ENCODE measurements around the gene CD160. TPM values are rescaled to one million over a fixed set of nuclear protein-coding genes. Genes with fewer than 3 reads are reported as not detected.

Gene CD160
- total RNA-seq, 1 experiment from 2014 or later, result not detected

DNA sequence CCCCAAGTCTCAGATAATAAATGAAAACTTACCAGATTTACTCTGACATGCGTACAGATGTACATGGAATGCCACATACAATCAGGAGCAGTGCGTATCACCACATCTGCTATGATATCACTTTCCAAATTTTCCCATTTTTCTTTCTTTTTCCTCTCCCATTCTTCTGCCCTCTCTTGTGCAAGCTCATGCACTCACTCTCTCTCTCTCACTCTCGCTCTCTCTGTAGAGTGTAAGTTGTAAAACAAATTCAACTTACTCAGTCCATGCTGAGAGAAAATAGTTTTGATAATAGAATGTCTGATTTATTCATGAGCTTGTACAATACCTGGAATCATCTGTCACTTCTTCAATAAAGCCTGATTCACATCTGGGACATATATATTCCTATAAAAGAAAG lies 69.3 kb downstream of the CD160 start:
- Mint-ChIP-seq H3K9me3 (no peaks in the 10 kb centered on the region), H3K27me3 (ENCODE audit: low read depth) (no peaks in the 10 kb centered on the region), H3K4me3 (no peak overlapping the region), H3K4me1 (peaks cover 3 to 14% of the 10 kb centered on the region in 2 experiments; a peak in 2 of 4 replicates), H3K36me3 (ENCODE audit: insufficient read depth in 1 of 3, low read depth in 3 of 3) (peaks cover 0 to 17% (median 9%) of the 10 kb centered on the region in 3 experiments; a peak in 5 of 7 replicates), H3K27ac (no peak overlapping the region)
- Histone ChIP-seq H4K91ac (ENCODE audit: insufficient read length, low read depth, low read length) (no peak overlapping the region), H4K20me1 (ENCODE audit: control insufficient read depth, insufficient read depth, insufficient read length) (no peaks in the 10 kb centered on the region), H3K14ac (ENCODE audit: insufficient read depth, low read length) (no peak overlapping the region), H3K79me2 (ENCODE audit: insufficient read depth, low read length) (no peaks in the 10 kb centered on the region), H2BK5ac (ENCODE audit: insufficient read length, low read length) (no peak overlapping the region), H2BK15ac (ENCODE audit: low read depth, low read length) (no peak overlapping the region), H3T11ph (ENCODE audit: low read length) (no peak overlapping the region), H3K18ac (ENCODE audit: insufficient read length, low read depth, low read length) (no peak overlapping the region), H2BK12ac (ENCODE audit: insufficient read length, low read depth, low read length) (no peak overlapping the region), H3K56ac (ENCODE audit: insufficient read length, low read depth, low read length) (no peak overlapping the region), H4K8ac (replicated peaks; ENCODE audit: insufficient read length, low read depth, low read length) (no peak overlapping the region), H3K23me2 (ENCODE audit: insufficient read length, low read depth, low read length, poor library complexity, severe bottlenecking) (no peaks in the 10 kb centered on the region), H3K4me1 (ENCODE audit: insufficient read depth, low read length) (no peaks in the 10 kb centered on the region), H3K27ac (ENCODE audit: insufficient read length, low read depth, low read length) (no peak overlapping the region), H3K9ac (ENCODE audit: extremely low read depth, insufficient read length, low read length) (no peak overlapping the region), H2BK120ac (ENCODE audit: low read depth, low read length, poor library complexity, severe bottlenecking) (no peak overlapping the region), H2AFZ (ENCODE audit: low read length) (no peak overlapping the region), H3K4ac (ENCODE audit: low read depth, low read length) (no peak overlapping the region), H3K9me3 (ENCODE audit: control insufficient read depth, low read depth, low read length) (no peaks in the 10 kb centered on the region), H2BK20ac (ENCODE audit: low read depth, low read length, poor library complexity, severe bottlenecking) (no peak overlapping the region), H3K27me3 (ENCODE audit: insufficient read depth, low read length) (no peaks in the 10 kb centered on the region), H3K4me2 (ENCODE audit: insufficient read depth, insufficient read length, low read length) (no peak overlapping the region), H3K79me1 (ENCODE audit: insufficient read depth, low read depth, low read length, poor library complexity, severe bottlenecking) (no peaks in the 10 kb centered on the region), H4K5ac (ENCODE audit: insufficient read length, low read depth, low read length) (no peak overlapping the region), H3K23ac (ENCODE audit: insufficient read length, low read depth, low read length) (no peak overlapping the region), H2AK5ac (ENCODE audit: insufficient read length, low read length) (no peak overlapping the region)
- DNase-seq, result no peak
- TF ChIP-seq, protein P1, sequence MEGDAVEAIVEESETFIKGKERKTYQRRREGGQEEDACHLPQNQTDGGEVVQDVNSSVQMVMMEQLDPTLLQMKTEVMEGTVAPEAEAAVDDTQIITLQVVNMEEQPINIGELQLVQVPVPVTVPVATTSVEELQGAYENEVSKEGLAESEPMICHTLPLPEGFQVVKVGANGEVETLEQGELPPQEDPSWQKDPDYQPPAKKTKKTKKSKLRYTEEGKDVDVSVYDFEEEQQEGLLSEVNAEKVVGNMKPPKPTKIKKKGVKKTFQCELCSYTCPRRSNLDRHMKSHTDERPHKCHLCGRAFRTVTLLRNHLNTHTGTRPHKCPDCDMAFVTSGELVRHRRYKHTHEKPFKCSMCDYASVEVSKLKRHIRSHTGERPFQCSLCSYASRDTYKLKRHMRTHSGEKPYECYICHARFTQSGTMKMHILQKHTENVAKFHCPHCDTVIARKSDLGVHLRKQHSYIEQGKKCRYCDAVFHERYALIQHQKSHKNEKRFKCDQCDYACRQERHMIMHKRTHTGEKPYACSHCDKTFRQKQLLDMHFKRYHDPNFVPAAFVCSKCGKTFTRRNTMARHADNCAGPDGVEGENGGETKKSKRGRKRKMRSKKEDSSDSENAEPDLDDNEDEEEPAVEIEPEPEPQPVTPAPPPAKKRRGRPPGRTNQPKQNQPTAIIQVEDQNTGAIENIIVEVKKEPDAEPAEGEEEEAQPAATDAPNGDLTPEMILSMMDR (conservative IDR thresholded peaks at IDR 0.05), result no peak
- no CpG with 5 or more reads among the region's 3 CpGs for WGBS (ENCODE audit: extremely low coverage, insufficient read length, low lambda C conversion rate)

Other genes starting within 250 kb of the CD160 start
- gene GPR89A, start 111.5 kb upstream of the CD160 start, total RNA-seq (2021), result 25.1 and 30.1 TPM in 2 replicates
- gene PDZK1, start 12.1 kb upstream of the CD160 start, total RNA-seq (2021), result not detected in 2 replicates
- 10.8 and 11.0 TPM in 2 replicates for gene RNF115, start 104.6 kb downstream of the CD160 start, total RNA-seq (2021)
- 33.4 and 37.2 TPM in 2 replicates for gene POLR3C, start 104.7 kb downstream of the CD160 start, total RNA-seq (2021)
- 3.0 and 4.0 TPM in 2 replicates for gene NUDT17, start 126.1 kb downstream of the CD160 start, total RNA-seq (2021)
- gene PIAS3, start 139.6 kb downstream of the CD160 start, total RNA-seq (2021), result 33.9 TPM in 2 replicates
- gene ANKRD35, start 166.4 kb downstream of the CD160 start, total RNA-seq (2021), result 0.18 and 0.28 TPM in 2 replicates
- 0.04 and 0.09 TPM in 2 replicates for gene ITGA10, start 190.6 kb downstream of the CD160 start, total RNA-seq (2021)
- 11.2 and 13.7 TPM in 2 replicates for gene PEX11B, start 199.2 kb downstream of the CD160 start, total RNA-seq (2021)
- 298 and 306 TPM in 2 replicates for gene RBM8A, start 208.0 kb downstream of the CD160 start, total RNA-seq (2021)
- 5.9 TPM in 2 replicates for gene LIX1L, start 238.5 kb downstream of the CD160 start, total RNA-seq (2021)
- 0.20 and 0.39 TPM in 2 replicates for gene ANKRD34A, start 245.1 kb downstream of the CD160 start, total RNA-seq (2021)
- 6.0 and 7.9 TPM in 2 replicates for gene POLR3GL, start 245.2 kb downstream of the CD160 start, total RNA-seq (2021)